Ishikawa (cell line): ENCODE data around the gene ADO.

ENCODE experiments used
- CEBPB ChIP-seq: IDR thresholded peaks from 2 replicates; pipeline ENCODE4 v1.6.1; 2012
- EP300 ChIP-seq: IDR thresholded peaks from 2 replicates; pipeline ENCODE4 v1.6.1; 2012; ENCODE audit warnings: borderline replicate concordance
- MAX ChIP-seq: IDR thresholded peaks from 2 replicates; pipeline ENCODE4 v1.6.1; 2012

GRCh38 chr10:62806251-62806650 lies 1.7 kb downstream of the ADO start:
- TF ChIP-seq EP300 (no peak), MAX (no peak), CEBPB (no peak)
